DND-41 (cell line): Measurements from ENCODE around the gene CREBBP.

Experiments
- CTCF ChIP-seq: IDR thresholded peaks from 2 replicates; pipeline ENCODE4 v1.5.1; 2012; ENCODE audit warnings: borderline replicate concordance, low read length, moderate library complexity, mild to moderate bottlenecking; ENCODE audit not compliant: poor library complexity, severe bottlenecking; ENCODE audit errors: extremely low read depth
- EZH2 ChIP-seq: IDR thresholded peaks from 3 replicates; pipeline ENCODE4 v1.6.1; 2012; ENCODE audit warnings: borderline replicate concordance, low read depth, mild to moderate bottlenecking, moderate library complexity, low read length, inconsistent platforms; ENCODE audit not compliant: severe bottlenecking

- TF ChIP-seq CTCF (no peak), EZH2 (no peak)
These were observed 142.4 kb downstream of the CREBBP start for GRCh38 chr16:3738128-3738527.
